ACC112 (cell line): Measurements from ENCODE around the gene MEGF6.

ENCODE experiments used
- H2AFZ ChIP-seq: fragments of 200-600 bp; sonication (generic); one replicate; pipeline ENCODE4 v1.6.0; 2017; ENCODE audit warnings: antibody characterized with exemption, low read length; ENCODE audit not compliant: unreplicated experiment
- H3K27ac ChIP-seq: fragments of 200-600 bp; sonication (generic); 2 replicates; pipeline ENCODE4 v1.5.1; 2014; ENCODE audit warnings: low read depth, mild to moderate bottlenecking, antibody characterized with exemption, low read length, moderate library complexity
- H3K27me3 ChIP-seq: fragments of 200-600 bp; sonication (generic); 2 replicates; pipeline ENCODE4 v1.6.1; 2014; ENCODE audit warnings: mild to moderate bottlenecking, antibody characterized with exemption, low read length, moderate library complexity, mixed read lengths; ENCODE audit not compliant: insufficient read depth
- H3K36me3 ChIP-seq: fragments of 200-600 bp; sonication (generic); 2 replicates; pipeline ENCODE4 v1.6.1; 2016; ENCODE audit warnings: mild to moderate bottlenecking, antibody characterized with exemption, low read length, moderate library complexity, mixed read lengths; ENCODE audit not compliant: insufficient read depth
- H3K4me1 ChIP-seq: fragments of 200-600 bp; sonication (generic); one replicate; pipeline ENCODE4 v1.6.1; 2016; ENCODE audit warnings: low read length, mixed read lengths; ENCODE audit not compliant: insufficient read depth, unreplicated experiment, control insufficient read depth
- H3K4me3 ChIP-seq: fragments of 200-600 bp; sonication (generic); 2 replicates; pipeline ENCODE4 v1.5.1; 2014; ENCODE audit warnings: mild to moderate bottlenecking, low read depth, low read length
- H3K79me2 ChIP-seq: fragments of 200-600 bp; sonication (generic); one replicate; pipeline ENCODE4 v1.6.0; 2016; ENCODE audit warnings: low read length; ENCODE audit not compliant: control insufficient read depth, unreplicated experiment, insufficient read depth

Gene MEGF6

DNA sequence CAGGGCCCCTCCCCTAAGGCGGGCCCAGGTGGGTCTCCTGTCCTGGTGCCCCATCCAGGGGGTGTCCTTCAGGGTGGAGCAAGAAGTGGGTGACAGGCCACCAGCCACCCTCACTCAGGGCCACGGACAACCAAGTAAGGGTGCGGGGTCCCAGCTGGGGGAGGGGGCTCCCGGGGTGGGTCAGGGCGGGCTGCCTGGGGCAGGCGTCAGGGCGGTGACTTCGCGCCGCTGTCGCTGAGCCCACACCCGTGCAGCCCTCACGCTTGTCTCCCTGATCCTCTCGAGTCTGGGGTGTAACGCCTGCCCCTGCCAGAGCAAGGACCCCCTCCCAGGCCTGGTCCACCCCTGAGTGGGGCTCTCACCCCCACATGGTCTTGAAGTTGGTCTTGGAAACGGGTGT, 134.6 kb downstream of the MEGF6 start:
- Histone ChIP-seq H3K4me1 (peaks cover 22% of the 10 kb centered on the region), H3K27me3 (no peaks in the 10 kb centered on the region), H3K27ac (no peak overlapping the region), H3K79me2 (no peaks in the 10 kb centered on the region), H3K36me3 (no peaks in the 10 kb centered on the region), H3K4me3 (no peak overlapping the region), H2AFZ (no peak overlapping the region)

DNA sequence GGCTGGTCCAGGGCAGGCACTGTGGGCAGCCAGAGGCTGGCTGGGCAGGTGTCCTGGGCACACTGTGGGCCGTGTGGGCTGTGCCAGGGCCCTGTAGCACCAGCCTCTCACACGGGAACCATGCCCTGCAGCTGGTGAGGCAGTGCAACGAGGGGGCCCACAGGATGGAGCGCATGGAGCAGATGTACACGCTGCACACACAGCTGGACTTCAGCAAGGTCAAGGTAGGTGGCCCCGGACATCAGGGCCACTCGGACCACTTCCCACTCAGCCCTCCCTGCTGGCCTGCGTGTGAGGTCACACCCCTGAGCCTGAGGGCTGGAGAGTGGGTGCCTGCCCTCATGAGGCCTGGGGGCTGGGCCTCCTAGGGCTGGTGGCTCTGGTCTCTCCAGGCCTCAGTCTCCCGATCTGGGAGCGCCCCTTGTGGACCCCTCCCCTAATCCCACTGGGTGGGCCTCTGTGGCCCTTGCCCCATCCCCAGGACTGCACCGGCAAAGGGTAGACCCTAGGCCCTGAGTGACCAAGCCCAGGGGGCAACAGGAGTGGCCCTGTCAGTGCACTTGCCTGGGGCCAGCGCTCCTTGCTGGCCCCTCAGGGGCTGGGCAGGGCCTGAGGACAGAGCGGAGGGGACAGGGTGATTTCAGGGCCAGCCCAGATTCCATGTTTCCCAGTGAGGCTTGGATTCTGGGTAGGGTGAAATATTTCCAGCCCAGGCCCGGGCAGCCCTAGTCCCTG, 135.3 kb downstream of the MEGF6 start:
- Histone ChIP-seq H3K79me2 (no peaks in the 10 kb centered on the region), H3K36me3 (no peaks in the 10 kb centered on the region), H3K27me3 (no peaks in the 10 kb centered on the region), H2AFZ (no peak overlapping the region), H3K4me1 (peaks cover 29% of the 10 kb centered on the region), H3K27ac (no peak overlapping the region), H3K4me3 (no peak overlapping the region)

DNA sequence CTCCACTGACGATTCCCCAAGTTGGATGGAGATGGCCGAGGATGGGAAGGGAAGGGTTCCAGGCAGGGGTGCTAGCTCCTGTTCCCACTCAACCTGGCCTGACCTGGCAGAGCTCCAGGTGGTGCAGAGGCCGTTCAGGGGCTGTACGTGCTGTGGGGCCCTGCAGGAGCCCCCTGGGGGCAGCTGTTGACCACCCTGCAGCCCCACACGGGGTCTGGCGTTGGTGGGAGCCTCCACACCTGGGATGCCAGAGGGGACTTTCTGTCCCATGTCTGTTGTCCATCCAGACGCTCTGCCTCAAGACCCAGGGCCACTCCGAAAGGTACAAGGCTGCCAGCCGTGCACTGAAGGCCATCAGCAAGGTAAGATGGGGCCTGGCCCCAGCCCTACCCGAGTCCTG, 136.9 kb downstream of the MEGF6 start:
- Histone ChIP-seq H3K4me3 (no peak overlapping the region), H3K36me3 (no peaks in the 10 kb centered on the region), H3K27me3 (no peaks in the 10 kb centered on the region), H3K4me1 (peaks cover 37% of the 10 kb centered on the region), H2AFZ (no peak overlapping the region), H3K27ac (no peak overlapping the region), H3K79me2 (no peaks in the 10 kb centered on the region)

DNA sequence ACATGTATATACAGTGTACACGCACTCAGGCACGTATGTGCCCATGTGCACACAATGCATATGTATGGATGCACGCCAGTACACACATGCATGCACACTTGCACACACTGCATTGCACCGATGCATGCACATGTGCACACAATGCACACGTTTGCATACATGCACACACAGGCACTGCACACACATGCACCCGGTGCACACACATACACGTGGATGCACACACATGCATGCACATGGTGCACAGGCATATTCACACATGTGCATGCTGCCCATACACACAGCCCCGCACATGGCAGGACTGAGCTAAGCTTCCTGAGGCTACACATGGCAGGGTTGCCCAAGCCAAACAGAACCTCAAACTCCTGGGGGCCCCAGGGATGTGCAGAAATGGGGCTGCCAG, 137.3 kb downstream of the MEGF6 start:
- H3K27me3 ChIP-seq, result no peaks in the 10 kb centered on the region
- H3K27ac ChIP-seq, result no peak overlapping the region
- H2AFZ ChIP-seq, result no peak overlapping the region
- H3K79me2 ChIP-seq, result no peaks in the 10 kb centered on the region
- H3K4me1 ChIP-seq, result peaks cover 37% of the 10 kb centered on the region
- H3K4me3 ChIP-seq, result no peak overlapping the region
- H3K36me3 ChIP-seq, result no peaks in the 10 kb centered on the region

DNA sequence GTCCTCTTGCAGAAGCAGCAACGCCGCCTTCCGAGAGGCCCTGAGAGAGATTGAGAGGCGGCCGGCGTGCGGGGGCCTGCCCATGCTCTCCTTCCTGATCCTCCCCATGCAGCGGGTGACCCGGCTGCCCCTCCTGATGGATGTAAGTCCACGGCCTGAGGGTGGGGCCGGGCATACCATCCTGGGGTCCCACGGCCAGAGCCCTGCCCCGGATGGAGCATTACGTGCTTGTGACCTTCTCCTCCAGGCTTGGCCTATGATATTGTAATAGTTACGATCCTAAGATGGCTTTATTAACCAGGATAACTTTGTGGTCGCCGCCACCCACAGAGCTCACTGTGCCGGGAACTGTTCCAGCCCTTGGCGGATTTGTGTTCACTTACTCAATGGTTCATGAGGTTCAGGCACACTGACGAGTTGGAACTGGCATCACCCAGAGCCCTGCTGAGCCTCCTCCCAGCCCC, 137.9 kb downstream of the MEGF6 start:
- H2AFZ ChIP-seq, result no peak overlapping the region
- no peak overlapping the region for H3K4me3 ChIP-seq
- peaks cover 37% of the 10 kb centered on the region for H3K4me1 ChIP-seq
- no peaks in the 10 kb centered on the region for H3K79me2 ChIP-seq
- H3K27ac ChIP-seq, result no peak overlapping the region; the same call in 1 of the 2 replicates
- no peaks in the 10 kb centered on the region for H3K27me3 ChIP-seq
- H3K36me3 ChIP-seq, result no peaks in the 10 kb centered on the region

DNA sequence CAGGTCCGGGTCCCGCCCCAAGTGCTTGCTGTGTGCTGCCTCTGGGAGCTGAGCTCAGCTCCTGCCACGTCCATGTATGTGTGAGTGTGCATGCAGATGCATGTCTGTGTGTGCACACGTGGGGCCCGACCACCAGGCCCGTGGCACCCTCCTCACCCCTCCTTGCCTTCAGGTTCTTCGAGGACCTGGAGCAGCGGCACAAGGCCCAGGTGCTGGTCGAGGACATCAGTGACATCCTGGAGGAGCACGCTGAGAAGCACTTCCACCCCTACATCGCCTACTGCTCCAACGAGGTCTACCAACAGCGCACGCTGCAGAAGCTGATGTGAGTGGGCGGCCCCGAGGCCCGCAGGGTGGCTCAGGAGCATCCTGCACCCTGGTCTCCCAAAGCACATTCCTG, 138.4 kb downstream of the MEGF6 start:
- no peaks in the 10 kb centered on the region for H3K36me3 ChIP-seq
- H3K79me2 ChIP-seq, result no peaks in the 10 kb centered on the region
- H3K27ac ChIP-seq, result no peak overlapping the region; the same call in 1 of the 2 replicates
- H3K27me3 ChIP-seq, result no peaks in the 10 kb centered on the region
- H3K4me1 ChIP-seq, result peaks cover 37% of the 10 kb centered on the region
- no peak overlapping the region for H3K4me3 ChIP-seq
- H2AFZ ChIP-seq, result no peak overlapping the region

DNA sequence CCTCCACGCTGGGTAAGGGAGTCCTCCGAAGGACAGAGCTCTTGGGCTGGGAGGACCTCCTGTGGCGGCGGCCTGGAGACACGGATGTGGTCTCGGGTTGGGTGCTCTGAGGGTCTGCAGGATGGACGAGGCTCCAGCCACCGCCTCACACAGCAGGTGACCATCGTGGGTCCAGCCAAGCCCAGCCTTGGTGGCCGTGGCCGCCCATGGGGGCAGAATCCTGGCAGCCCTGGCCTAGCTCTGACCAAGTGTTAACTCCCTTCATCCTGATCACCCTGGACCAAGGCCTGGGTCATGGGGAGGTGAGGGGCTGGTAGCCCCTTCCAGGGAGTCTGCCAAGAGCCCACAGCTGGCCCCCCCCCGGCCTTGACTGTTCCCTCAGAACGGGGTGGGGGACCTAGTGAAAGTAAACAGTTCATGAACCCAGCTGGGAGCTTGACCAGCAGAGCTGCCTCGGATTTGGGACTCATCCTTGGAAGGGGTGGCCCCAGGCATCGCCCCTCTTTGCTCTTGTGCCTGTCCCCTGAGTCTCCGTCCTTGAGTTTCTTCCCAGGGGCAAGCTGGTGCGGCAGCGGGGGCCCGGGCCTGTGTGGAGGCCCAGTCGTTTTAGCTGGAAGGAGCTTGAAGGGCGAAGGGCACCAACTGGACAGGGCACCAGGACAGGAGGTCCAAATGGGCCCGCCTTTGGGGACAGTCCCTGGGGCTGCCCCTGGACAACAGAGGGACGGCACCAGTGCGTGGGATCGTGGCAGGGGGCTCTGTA, 139.0 kb downstream of the MEGF6 start:
- H3K36me3 ChIP-seq, result no peaks in the 10 kb centered on the region
- H3K79me2 ChIP-seq, result no peaks in the 10 kb centered on the region
- peak overlapping the region; percentile 70; the same call in 1 of the 2 replicates for H3K27ac ChIP-seq
- peaks cover 37% of the 10 kb centered on the region for H3K4me1 ChIP-seq
- H3K27me3 ChIP-seq, result no peaks in the 10 kb centered on the region
- H2AFZ ChIP-seq, result no peak overlapping the region
- H3K4me3 ChIP-seq, result no peak overlapping the region

DNA sequence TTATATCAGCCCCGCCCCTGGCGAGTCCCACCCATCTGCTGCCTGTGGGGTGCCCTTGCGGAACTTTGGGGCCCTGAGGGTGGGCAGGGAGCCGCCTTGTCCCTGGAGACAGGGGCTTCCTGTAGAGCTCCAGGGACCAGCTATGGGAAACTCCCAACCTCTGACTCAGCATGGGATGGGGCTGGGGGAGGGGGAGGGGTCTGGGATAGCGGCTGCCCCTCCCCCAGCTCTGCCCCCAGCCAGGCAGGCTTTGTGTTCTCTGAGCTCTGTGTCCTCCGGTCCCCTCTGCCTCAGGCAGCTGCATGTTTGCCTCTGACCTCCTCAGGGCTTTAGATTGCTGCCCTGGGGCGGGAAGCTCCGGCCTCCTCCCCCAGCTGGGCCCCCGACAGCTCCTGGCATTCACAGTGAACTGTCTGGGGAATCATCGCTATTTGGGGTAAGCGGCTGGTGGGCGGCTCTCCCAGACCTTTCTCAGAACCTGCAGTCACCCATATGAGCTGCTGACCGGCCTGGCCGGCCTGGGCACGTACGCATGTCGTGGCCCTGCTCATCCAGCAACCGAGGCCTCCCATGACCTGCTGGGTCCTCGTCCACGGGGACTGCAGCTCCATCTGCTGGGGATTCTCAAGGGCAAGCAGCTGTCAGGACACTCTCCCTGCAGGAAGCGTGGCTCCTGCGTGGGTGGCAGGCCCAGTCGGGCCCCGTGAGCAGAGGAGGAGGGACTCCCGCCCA, 139.8 kb downstream of the MEGF6 start:
- H3K4me1 ChIP-seq, result peaks cover 37% of the 10 kb centered on the region
- 0 out of 2 replicates have a peak overlapping the region, but pooled peaks have one; percentile 12 for H3K4me3 ChIP-seq
- H3K79me2 ChIP-seq, result no peaks in the 10 kb centered on the region
- H3K27me3 ChIP-seq, result no peaks in the 10 kb centered on the region
- peak overlapping the region; percentile 70 for H3K27ac ChIP-seq
- H3K36me3 ChIP-seq, result no peaks in the 10 kb centered on the region
- peak overlapping the region; percentile 55 for H2AFZ ChIP-seq

DNA sequence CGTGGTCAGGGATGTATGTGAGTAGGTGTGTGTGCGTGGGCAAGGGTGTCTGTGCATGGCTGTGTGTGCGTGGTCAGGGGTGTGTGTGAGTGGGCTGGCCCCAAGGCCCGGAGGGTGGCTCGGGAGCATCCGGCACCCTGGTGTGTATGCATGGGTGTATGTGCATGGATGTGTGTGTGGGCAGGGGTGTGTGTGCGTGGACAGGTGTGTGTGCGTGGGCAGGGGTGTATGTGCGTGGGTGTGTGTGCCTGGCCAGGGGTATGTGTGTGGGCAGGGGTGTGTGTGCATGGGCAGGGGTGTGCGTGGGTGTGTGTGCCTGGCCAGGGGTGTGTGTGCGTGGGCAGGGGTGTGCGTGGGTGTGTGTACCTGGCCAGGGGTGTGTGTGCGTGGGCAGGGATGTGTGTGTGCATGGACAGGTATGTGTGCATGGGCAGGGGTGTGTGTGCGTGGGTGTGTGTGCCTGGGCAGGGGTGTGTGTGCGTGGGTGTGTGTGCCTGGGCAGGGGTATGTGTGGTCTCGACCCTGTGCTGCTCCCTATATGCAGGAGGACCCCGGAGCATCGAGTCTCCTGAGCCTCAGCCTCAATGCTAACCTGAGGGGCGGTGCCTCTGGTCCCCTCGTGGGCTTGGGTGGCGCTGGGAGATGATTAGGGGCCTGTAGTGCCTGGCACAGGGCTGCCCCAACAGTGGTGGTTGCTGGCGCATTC, 140.5 kb downstream of the MEGF6 start:
- Histone ChIP-seq H3K27me3 (no peaks in the 10 kb centered on the region), H3K27ac (peak overlapping the region; percentile 70), H3K36me3 (no peaks in the 10 kb centered on the region), H3K4me3 (0 out of 2 replicates have a peak overlapping the region, but pooled peaks have one; percentile 12), H3K79me2 (no peaks in the 10 kb centered on the region), H3K4me1 (peaks cover 37% of the 10 kb centered on the region), H2AFZ (no peak overlapping the region)
